ENCODE data around the gene USP50. TPM values are rescaled to one million over a fixed set of nuclear protein-coding genes. Genes with fewer than 3 reads are reported as not detected.

Gene USP50
- total and polyA plus RNA-seq, 2 donors, result 0.33 TPM; not detected in 1

DNA sequence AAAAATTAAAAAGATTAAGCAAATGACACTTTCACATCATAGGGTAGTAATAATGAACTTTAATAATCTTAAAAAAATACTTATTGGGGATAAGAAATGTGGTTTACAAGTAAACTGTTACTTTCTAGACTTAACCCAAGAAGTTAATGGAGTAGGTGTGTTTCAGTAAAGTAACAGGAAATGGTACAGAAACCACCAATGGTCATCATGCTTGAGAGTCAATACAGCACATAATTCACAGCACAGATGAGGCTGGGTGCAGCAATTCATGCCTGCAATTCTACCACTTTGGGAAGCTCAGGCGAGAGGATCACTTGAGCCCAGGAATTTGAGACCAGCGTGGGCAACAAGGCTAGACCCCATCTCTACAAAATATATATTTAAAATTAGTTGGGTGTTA lies 11.5 kb upstream of the USP50 start:
- no peak for DNase-seq (ENCODE audit: low read depth in 6 of 9, low spot score in 9 of 9)
- Histone ChIP-seq H3K27ac (ENCODE audit: low read depth in 1 of 2, low read length in 1 of 2) (no peak overlapping the region), H3K4me1 (ENCODE audit: control insufficient read depth in 2 of 2, insufficient read depth in 2 of 2, low read length in 2 of 2) (no peaks in the 10 kb centered on the region), H3K36me3 (ENCODE audit: control insufficient read depth in 2 of 2, insufficient read depth in 2 of 2, low read length in 1 of 2) (peaks cover 7 to 14% of the 10 kb centered on the region in 2 donors), H3K27me3 (ENCODE audit: control insufficient read depth in 2 of 2, insufficient read depth in 1 of 2, low read length in 1 of 2) (no peaks in the 10 kb centered on the region), H3K9me3 (ENCODE audit: control insufficient read depth in 2 of 2, insufficient read depth in 1 of 2, low read length in 1 of 2) (no peaks in the 10 kb centered on the region), H3K4me3 (ENCODE audit: low read length in 2 of 2) (no peak overlapping the region)
- over 99% methylated on average over 2 of the region's 2 CpGs for WGBS

DNA sequence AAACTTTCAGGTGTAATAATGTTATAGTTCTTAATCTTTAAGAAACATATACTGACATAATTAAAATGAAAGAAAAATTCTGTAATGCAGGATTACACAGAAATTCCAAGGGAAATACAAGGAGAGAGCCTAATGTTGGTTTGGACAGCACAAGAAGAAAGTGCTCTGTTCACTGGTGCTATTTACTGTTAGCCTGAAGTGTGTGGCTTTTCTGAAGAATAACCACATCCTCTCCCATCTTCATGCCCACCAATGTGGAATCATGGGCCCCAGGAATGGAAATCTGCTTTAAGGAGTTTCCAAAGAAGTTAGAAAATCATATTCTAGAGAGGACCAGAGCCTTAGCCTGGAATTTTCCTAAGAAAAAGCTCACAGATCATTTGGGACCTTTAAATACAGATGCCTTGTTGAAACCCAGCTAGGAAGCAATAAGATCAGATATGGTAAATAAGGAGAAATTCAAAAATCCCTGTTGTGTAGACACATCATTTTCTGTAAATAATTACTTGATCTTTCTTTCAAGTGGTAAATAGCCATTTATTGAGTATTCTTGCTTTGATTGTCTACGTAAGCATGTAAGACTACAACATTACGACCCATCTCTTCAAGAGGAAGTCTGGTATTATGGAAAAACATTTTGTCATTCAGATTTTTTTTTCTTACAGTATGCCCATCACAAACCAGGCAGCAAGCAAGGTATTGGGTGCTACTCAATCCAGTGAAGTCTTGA lies 10.3 kb upstream of the USP50 start:
- H3K36me3 ChIP-seq (ENCODE audit: control insufficient read depth in 2 of 2, insufficient read depth in 2 of 2, low read length in 1 of 2), result peaks cover 0 to 12% of the 10 kb centered on the region in 2 donors
- DNase-seq (ENCODE audit: low read depth in 6 of 9, low spot score in 9 of 9), result no peak
- no peak overlapping the region for H3K4me3 ChIP-seq (ENCODE audit: low read length in 2 of 2)
- H3K4me1 ChIP-seq (ENCODE audit: control insufficient read depth in 2 of 2, insufficient read depth in 2 of 2, low read length in 2 of 2), result no peaks in the 10 kb centered on the region
- no peaks in the 10 kb centered on the region for H3K9me3 ChIP-seq (ENCODE audit: control insufficient read depth in 2 of 2, insufficient read depth in 1 of 2, low read length in 1 of 2)
- no peaks in the 10 kb centered on the region for H3K27me3 ChIP-seq (ENCODE audit: control insufficient read depth in 2 of 2, insufficient read depth in 1 of 2, low read length in 1 of 2)
- 97% methylated on average over 2 of the region's 2 CpGs for WGBS
- no peak overlapping the region for H3K27ac ChIP-seq (ENCODE audit: low read depth in 1 of 2, low read length in 1 of 2)

DNA sequence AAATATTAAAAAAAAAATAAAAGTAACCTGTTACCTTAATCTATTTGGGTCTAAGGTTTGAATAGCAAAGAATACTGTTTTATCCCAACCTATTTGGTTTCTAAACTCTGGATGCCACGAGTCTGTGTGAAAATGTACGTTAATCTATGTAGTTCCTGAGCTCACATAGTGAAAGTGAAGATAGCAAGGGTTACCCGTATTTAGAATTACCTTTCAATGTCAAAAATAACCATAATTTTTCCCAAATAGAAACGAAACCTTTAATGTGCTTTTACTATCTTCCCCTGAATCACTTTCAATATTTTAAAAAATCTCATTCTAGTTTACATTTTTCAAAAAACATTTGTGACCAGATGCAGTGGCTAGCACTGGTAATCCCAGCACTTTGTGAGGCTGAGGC lies 5.8 kb upstream of the USP50 start:
- H3K4me1 ChIP-seq (ENCODE audit: control insufficient read depth in 2 of 2, insufficient read depth in 2 of 2, low read length in 2 of 2), result no peaks in the 10 kb centered on the region
- WGBS, result 96% methylated on average over 4 of the region's 4 CpGs
- H3K27ac ChIP-seq (ENCODE audit: low read depth in 1 of 2, low read length in 1 of 2), result no peak overlapping the region
- H3K4me3 ChIP-seq (ENCODE audit: low read length in 2 of 2), result no peak overlapping the region
- H3K36me3 ChIP-seq (ENCODE audit: control insufficient read depth in 2 of 2, insufficient read depth in 2 of 2, low read length in 1 of 2), result peaks cover 0 to 2% of the 10 kb centered on the region in 2 donors
- DNase-seq (ENCODE audit: low read depth in 6 of 9, low spot score in 9 of 9), result no peak
- no peaks in the 10 kb centered on the region for H3K27me3 ChIP-seq (ENCODE audit: control insufficient read depth in 2 of 2, insufficient read depth in 1 of 2, low read length in 1 of 2)
- H3K9me3 ChIP-seq (ENCODE audit: control insufficient read depth in 2 of 2, insufficient read depth in 1 of 2, low read length in 1 of 2), result no peaks in the 10 kb centered on the region

DNA sequence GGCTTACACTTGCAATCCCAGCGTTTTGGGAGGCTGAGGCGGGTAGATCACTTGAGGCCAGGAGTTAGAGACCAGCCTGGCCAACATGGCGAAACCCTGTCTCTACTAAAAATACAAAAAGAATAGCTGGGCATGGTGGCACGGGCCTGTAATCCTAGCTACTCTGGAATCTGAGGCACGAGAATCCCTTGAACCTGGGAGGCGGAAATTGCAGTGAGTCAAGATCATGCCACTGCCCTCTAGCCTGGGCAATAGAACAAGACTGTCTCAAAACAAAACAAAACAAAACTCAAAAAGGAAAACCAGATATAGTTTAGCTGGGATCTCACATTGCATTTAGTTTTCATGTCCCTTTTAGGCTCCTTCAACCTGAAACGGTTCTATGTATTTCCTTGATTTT lies 2.9 kb upstream of the USP50 start:
- H3K9me3 ChIP-seq (ENCODE audit: control insufficient read depth in 2 of 2, insufficient read depth in 1 of 2, low read length in 1 of 2), result no peaks in the 10 kb centered on the region
- H3K27me3 ChIP-seq (ENCODE audit: control insufficient read depth in 2 of 2, insufficient read depth in 1 of 2, low read length in 1 of 2), result no peaks in the 10 kb centered on the region
- DNase-seq (ENCODE audit: low read depth in 6 of 9, low spot score in 9 of 9), result no peak
- no peak overlapping the region for H3K4me3 ChIP-seq (ENCODE audit: low read length in 2 of 2)
- no peaks in the 10 kb centered on the region for H3K4me1 ChIP-seq (ENCODE audit: control insufficient read depth in 2 of 2, insufficient read depth in 2 of 2, low read length in 2 of 2)
- H3K36me3 ChIP-seq (ENCODE audit: control insufficient read depth in 2 of 2, insufficient read depth in 2 of 2, low read length in 1 of 2), result no peaks in the 10 kb centered on the region
- no peak overlapping the region for H3K27ac ChIP-seq (ENCODE audit: low read depth in 1 of 2, low read length in 1 of 2)
- 93% methylated on average over 7 of the region's 7 CpGs for WGBS

DNA sequence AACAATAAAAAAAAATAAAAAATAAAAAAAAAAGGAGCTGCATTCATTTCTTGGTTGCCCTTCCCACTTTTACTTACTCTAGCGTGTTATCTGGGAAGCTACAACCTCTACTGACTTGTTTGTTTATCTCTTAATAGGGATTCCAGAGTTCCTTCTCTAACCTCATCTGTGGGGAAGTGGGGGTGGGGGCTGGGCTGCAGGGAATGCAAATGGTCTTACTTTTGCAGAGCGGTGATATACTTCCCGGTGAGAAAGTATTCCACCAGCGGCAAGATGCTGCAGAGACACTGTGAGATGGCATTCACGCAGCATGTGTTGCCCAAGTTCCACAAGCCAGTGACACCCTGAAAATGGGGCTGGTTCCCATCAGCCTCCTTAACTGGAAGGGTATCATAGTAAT lies 2.1 kb downstream of the USP50 start:
- no peaks in the 10 kb centered on the region for H3K9me3 ChIP-seq (ENCODE audit: control insufficient read depth in 2 of 2, insufficient read depth in 1 of 2, low read length in 1 of 2)
- no peak overlapping the region for H3K27ac ChIP-seq (ENCODE audit: low read depth in 1 of 2, low read length in 1 of 2)
- H3K4me1 ChIP-seq (ENCODE audit: control insufficient read depth in 2 of 2, insufficient read depth in 2 of 2, low read length in 2 of 2), result no peaks in the 10 kb centered on the region
- 82% methylated on average over 5 of the region's 5 CpGs for WGBS
- no peak for DNase-seq (ENCODE audit: low read depth in 6 of 9, low spot score in 9 of 9)
- no peak overlapping the region for H3K4me3 ChIP-seq (ENCODE audit: low read length in 2 of 2)
- no peaks in the 10 kb centered on the region for H3K27me3 ChIP-seq (ENCODE audit: control insufficient read depth in 2 of 2, insufficient read depth in 1 of 2, low read length in 1 of 2)
- no peaks in the 10 kb centered on the region for H3K36me3 ChIP-seq (ENCODE audit: control insufficient read depth in 2 of 2, insufficient read depth in 2 of 2, low read length in 1 of 2)

DNA sequence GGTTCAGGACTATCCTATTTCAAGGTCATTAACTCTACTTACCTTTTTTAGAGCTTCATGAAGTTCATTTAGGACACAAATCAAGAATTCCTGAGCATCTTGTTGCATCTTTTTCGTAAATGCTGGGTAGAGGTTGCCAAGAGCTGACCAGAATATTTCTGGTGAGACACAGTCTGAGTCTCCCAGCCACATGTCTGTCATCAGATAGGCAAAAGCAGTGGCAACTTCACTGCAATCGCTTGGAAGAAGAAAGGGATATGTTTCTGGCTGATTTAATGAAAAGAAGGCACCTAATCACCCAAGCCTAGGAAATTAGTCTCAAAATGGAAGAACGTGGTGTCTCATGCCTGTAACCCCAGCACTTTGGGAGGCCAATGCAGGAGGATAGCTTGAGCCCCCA lies 2.9 kb downstream of the USP50 start:
- no peaks in the 10 kb centered on the region for H3K9me3 ChIP-seq (ENCODE audit: control insufficient read depth in 2 of 2, insufficient read depth in 1 of 2, low read length in 1 of 2)
- H3K36me3 ChIP-seq (ENCODE audit: control insufficient read depth in 2 of 2, insufficient read depth in 2 of 2, low read length in 1 of 2), result no peaks in the 10 kb centered on the region
- H3K27me3 ChIP-seq (ENCODE audit: control insufficient read depth in 2 of 2, insufficient read depth in 1 of 2, low read length in 1 of 2), result no peaks in the 10 kb centered on the region
- H3K27ac ChIP-seq (ENCODE audit: low read depth in 1 of 2, low read length in 1 of 2), result no peak overlapping the region
- H3K4me3 ChIP-seq (ENCODE audit: low read length in 2 of 2), result no peak overlapping the region
- 95% methylated on average over 3 of the region's 3 CpGs for WGBS
- DNase-seq (ENCODE audit: low read depth in 6 of 9, low spot score in 9 of 9), result no peak
- H3K4me1 ChIP-seq (ENCODE audit: control insufficient read depth in 2 of 2, insufficient read depth in 2 of 2, low read length in 2 of 2), result no peaks in the 10 kb centered on the region

DNA sequence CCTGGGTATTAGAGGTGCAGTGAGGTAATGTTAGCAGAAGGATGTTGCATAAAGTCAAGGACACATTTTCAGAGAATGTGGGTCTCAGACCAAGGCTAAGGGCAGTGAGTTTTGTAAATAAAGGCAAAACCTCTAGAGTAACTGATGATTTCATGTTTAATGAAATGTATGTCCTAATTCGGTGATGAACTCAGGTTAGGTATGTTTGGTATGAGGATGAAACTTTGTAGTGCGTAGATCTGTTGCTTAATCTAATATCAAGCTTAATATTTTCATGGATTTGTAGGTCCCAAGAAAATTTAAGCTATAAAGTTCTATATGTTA lies 3.6 kb downstream of the USP50 start:
- no peaks in the 10 kb centered on the region for H3K9me3 ChIP-seq (ENCODE audit: control insufficient read depth in 2 of 2, insufficient read depth in 1 of 2, low read length in 1 of 2)
- no peak for DNase-seq (ENCODE audit: low read depth in 6 of 9, low spot score in 9 of 9)
- H3K36me3 ChIP-seq (ENCODE audit: control insufficient read depth in 2 of 2, insufficient read depth in 2 of 2, low read length in 1 of 2), result no peaks in the 10 kb centered on the region
- 95% methylated on average over 2 of the region's 2 CpGs for WGBS
- no peak overlapping the region for H3K4me3 ChIP-seq (ENCODE audit: low read length in 2 of 2)
- no peak overlapping the region for H3K27ac ChIP-seq (ENCODE audit: low read depth in 1 of 2, low read length in 1 of 2)
- H3K4me1 ChIP-seq (ENCODE audit: control insufficient read depth in 2 of 2, insufficient read depth in 2 of 2, low read length in 2 of 2), result no peaks in the 10 kb centered on the region
- H3K27me3 ChIP-seq (ENCODE audit: control insufficient read depth in 2 of 2, insufficient read depth in 1 of 2, low read length in 1 of 2), result no peaks in the 10 kb centered on the region

DNA sequence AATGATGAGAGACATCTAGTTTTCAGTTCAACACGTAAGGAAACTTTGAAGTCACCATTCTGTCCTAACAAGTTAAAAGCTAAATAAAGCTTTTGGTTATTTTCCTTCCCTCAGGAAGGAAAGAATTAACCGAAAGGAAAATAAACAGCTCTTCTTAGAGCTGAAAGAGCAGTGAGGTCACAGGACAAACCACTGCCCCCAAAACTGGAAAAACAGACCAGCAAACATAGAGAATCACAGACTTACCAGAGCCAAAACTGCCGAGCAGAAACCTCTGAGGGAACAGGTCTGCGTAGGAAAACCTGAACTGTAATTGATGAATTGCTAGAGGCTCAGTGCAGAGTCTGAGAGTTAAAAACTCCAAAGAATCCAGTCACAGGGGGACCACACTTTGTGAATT lies 14.7 kb downstream of the USP50 start:
- no peaks in the 10 kb centered on the region for H3K36me3 ChIP-seq (ENCODE audit: control insufficient read depth in 2 of 2, insufficient read depth in 2 of 2, low read length in 1 of 2)
- no peak overlapping the region for H3K27ac ChIP-seq (ENCODE audit: low read depth in 1 of 2, low read length in 1 of 2)
- WGBS, result 93% methylated on average over 4 of the region's 4 CpGs
- H3K4me3 ChIP-seq (ENCODE audit: low read length in 2 of 2), result no peak overlapping the region
- no peaks in the 10 kb centered on the region for H3K4me1 ChIP-seq (ENCODE audit: control insufficient read depth in 2 of 2, insufficient read depth in 2 of 2, low read length in 2 of 2)
- no peaks in the 10 kb centered on the region for H3K27me3 ChIP-seq (ENCODE audit: control insufficient read depth in 2 of 2, insufficient read depth in 1 of 2, low read length in 1 of 2)
- DNase-seq (ENCODE audit: low read depth in 6 of 9, low spot score in 9 of 9), result no peak
- no peaks in the 10 kb centered on the region for H3K9me3 ChIP-seq (ENCODE audit: control insufficient read depth in 2 of 2, insufficient read depth in 1 of 2, low read length in 1 of 2)

DNA sequence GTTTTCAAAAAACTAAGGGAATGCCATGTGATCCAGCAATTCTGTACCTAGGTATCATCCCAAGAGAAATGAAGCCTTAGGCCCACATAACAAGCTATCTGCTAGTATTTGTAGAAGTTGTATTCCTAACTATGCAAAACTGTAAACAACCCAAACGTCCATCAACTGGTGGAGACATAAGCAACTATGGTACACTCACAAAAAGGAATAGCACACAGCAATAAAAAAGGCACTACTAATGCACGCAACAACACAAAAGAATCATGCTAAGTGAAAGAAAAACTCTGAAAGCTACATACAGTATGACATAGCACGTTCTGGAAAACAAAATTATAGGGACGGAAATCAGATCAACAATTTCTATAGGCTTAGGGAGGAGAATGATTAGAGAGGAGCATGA lies 15.3 kb downstream of the USP50 start:
- Histone ChIP-seq H3K27me3 (ENCODE audit: control insufficient read depth in 2 of 2, insufficient read depth in 1 of 2, low read length in 1 of 2) (no peaks in the 10 kb centered on the region), H3K4me3 (ENCODE audit: low read length in 2 of 2) (no peak overlapping the region), H3K4me1 (ENCODE audit: control insufficient read depth in 2 of 2, insufficient read depth in 2 of 2, low read length in 2 of 2) (no peaks in the 10 kb centered on the region), H3K36me3 (ENCODE audit: control insufficient read depth in 2 of 2, insufficient read depth in 2 of 2, low read length in 1 of 2) (no peaks in the 10 kb centered on the region), H3K9me3 (ENCODE audit: control insufficient read depth in 2 of 2, insufficient read depth in 1 of 2, low read length in 1 of 2) (no peaks in the 10 kb centered on the region), H3K27ac (ENCODE audit: low read depth in 1 of 2, low read length in 1 of 2) (no peak overlapping the region)
- no peak for DNase-seq (ENCODE audit: low read depth in 6 of 9, low spot score in 9 of 9)
- WGBS, result 97% methylated on average over 4 of the region's 4 CpGs

DNA sequence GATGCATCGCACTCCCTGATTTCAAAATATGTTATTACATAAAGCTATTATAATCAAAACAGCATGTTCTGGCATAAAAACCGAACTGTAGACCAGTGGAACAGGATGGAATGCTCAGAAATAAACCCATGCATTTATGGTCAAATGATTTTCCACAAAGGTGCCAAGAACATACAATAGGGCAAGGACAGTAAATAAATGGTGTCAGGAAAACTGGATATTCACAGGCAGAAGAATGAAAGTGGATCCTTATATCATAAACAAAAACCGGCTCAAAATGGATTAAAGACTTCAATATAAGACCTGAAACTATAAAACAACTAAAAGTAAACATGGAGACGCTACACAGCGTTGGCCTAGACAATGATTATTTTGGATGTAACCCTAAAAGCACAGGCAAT lies 22.6 kb downstream of the USP50 start:
- WGBS, result 96% methylated on average over 5 of the region's 5 CpGs
- Histone ChIP-seq H3K4me3 (ENCODE audit: low read length in 2 of 2) (no peak overlapping the region), H3K9me3 (ENCODE audit: control insufficient read depth in 2 of 2, insufficient read depth in 1 of 2, low read length in 1 of 2) (no peaks in the 10 kb centered on the region), H3K4me1 (ENCODE audit: control insufficient read depth in 2 of 2, insufficient read depth in 2 of 2, low read length in 2 of 2) (no peaks in the 10 kb centered on the region), H3K27me3 (ENCODE audit: control insufficient read depth in 2 of 2, insufficient read depth in 1 of 2, low read length in 1 of 2) (no peaks in the 10 kb centered on the region), H3K36me3 (ENCODE audit: control insufficient read depth in 2 of 2, insufficient read depth in 2 of 2, low read length in 1 of 2) (no peaks in the 10 kb centered on the region), H3K27ac (ENCODE audit: low read depth in 1 of 2, low read length in 1 of 2) (no peak overlapping the region)
- DNase-seq (ENCODE audit: low read depth in 6 of 9, low spot score in 9 of 9), result no peak
